ENCODE measurements around the gene CD53. TPM values are rescaled to one million over a fixed set of nuclear protein-coding genes. Genes with fewer than 3 reads are reported as not detected.
A peak's percentile ranks its signal among the peaks of the same experiment; 100 is the strongest.

CD53 gene
- total and polyA plus RNA-seq, 9 of the 15 experiments (the other 6 are each of a cell fraction or from before 2014, with no cell fraction given) = 63.5 to 220 (median 131) TPM

- TF ChIP-seq, protein P1, sequence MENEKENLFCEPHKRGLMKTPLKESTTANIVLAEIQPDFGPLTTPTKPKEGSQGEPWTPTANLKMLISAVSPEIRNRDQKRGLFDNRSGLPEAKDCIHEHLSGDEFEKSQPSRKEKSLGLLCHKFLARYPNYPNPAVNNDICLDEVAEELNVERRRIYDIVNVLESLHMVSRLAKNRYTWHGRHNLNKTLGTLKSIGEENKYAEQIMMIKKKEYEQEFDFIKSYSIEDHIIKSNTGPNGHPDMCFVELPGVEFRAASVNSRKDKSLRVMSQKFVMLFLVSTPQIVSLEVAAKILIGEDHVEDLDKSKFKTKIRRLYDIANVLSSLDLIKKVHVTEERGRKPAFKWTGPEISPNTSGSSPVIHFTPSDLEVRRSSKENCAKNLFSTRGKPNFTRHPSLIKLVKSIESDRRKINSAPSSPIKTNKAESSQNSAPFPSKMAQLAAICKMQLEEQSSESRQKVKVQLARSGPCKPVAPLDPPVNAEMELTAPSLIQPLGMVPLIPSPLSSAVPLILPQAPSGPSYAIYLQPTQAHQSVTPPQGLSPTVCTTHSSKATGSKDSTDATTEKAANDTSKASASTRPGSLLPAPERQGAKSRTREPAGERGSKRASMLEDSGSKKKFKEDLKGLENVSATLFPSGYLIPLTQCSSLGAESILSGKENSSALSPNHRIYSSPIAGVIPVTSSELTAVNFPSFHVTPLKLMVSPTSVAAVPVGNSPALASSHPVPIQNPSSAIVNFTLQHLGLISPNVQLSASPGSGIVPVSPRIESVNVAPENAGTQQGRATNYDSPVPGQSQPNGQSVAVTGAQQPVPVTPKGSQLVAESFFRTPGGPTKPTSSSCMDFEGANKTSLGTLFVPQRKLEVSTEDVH (IDR thresholded peaks at IDR 0.05; ENCODE audit: low read depth, partially characterized antibody) = peak; percentile 62
- TF ChIP-seq ZFP36 (IDR thresholded peaks at IDR 0.05; ENCODE audit: low read depth, low read length, partially characterized antibody) = peak; percentile 44
- TF ChIP-seq NEUROD1 (IDR thresholded peaks at IDR 0.05; ENCODE audit: borderline replicate concordance, low read depth, low read length, partially characterized antibody) = peak; percentile 58
- TF ChIP-seq, protein P2, sequence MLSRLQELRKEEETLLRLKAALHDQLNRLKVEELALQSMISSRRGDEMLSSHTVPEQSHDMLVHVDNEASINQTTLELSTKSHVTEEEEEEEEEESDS (CRISPR knock-in tag; IDR thresholded peaks at IDR 0.05) = no peak
- TF ChIP-seq PHF20 (IDR thresholded peaks at IDR 0.05; ENCODE audit: partially characterized antibody) = no peak
- peak; percentile 96 for TF ChIP-seq HDAC2 (IDR thresholded peaks at IDR 0.05)
- peak; percentile 57 for TF ChIP-seq STAT5A (IDR thresholded peaks at IDR 0.05; ENCODE audit: borderline replicate concordance, low read length)
- TF ChIP-seq YY1 (IDR thresholded peaks at IDR 0.05; ENCODE audit: borderline replicate concordance in 1 of 3, control insufficient read depth in 1 of 3, extremely low read depth in 1 of 3, insufficient read depth in 3 of 3, insufficient read length in 1 of 3, insufficient replicate concordance in 2 of 3, low read depth in 1 of 3, low read length in 2 of 3) = no peak
- TF ChIP-seq RAD51 (IDR thresholded peaks at IDR 0.05; ENCODE audit: borderline replicate concordance, low read depth) = no peak
- no peak for TF ChIP-seq ZNF507 (tag; conservative IDR thresholded peaks at IDR 0.05)
- TF ChIP-seq NBN (IDR thresholded peaks at IDR 0.05; ENCODE audit: low read depth) = peak; percentile 87
- peak; percentile 99 for TF ChIP-seq SMARCB1 (IDR thresholded peaks at IDR 0.05; ENCODE audit: insufficient read length, low read depth)
- TF ChIP-seq ZBTB5 (IDR thresholded peaks at IDR 0.05) = no peak; the same call in 1 of the 2 replicates
- no peak for TF ChIP-seq HINFP (tag; conservative IDR thresholded peaks at IDR 0.05; ENCODE audit: low read depth)
- TF ChIP-seq RNF2 (IDR thresholded peaks at IDR 0.05) = peak; percentile 64
- no peak for TF ChIP-seq SNIP1 (IDR thresholded peaks at IDR 0.05; ENCODE audit: low read depth)
- TF ChIP-seq NELFE (IDR thresholded peaks at IDR 0.05; ENCODE audit: insufficient read depth, insufficient read length) = no peak
- TF ChIP-seq ZNF431 (CRISPR knock-in tag; IDR thresholded peaks at IDR 0.05) = peak; percentile 35; the same call in 1 of the 2 replicates
- TF ChIP-seq ZNF79 (CRISPR knock-in tag; IDR thresholded peaks at IDR 0.05; ENCODE audit: low read depth) = no peak
Measured at GRCh38 chr1:110880708-110881374, 7.9 kb downstream of the CD53 start (continued).

All from K562 (cell line).